ENCODE data around the gene ZNRF2.

The ZNRF2 gene

DNA sequence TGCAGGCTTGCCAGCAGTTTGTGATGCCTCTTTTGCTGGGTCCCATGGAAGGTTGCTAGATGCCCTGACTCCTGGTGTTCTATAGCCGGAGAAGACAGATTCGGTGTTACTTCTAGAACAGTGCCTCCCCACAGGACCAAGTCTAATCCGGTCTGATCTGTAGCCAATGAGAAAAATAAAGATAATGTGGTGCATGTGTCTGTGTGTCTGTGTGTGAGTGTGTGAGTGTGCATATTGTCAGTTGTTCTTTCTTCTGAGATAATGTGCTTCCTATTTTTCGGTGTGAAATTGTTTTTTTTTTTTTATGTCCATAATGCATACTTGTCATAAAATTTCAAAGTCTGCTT is 29.7 kb upstream of the ZNRF2 start:
- H3K27me3 Mint-ChIP-seq (ENCODE audit: low read depth, poor library complexity), result peaks cover 5% of the 10 kb centered on the region
- no peak overlapping the region for H3K27ac Mint-ChIP-seq

DNA sequence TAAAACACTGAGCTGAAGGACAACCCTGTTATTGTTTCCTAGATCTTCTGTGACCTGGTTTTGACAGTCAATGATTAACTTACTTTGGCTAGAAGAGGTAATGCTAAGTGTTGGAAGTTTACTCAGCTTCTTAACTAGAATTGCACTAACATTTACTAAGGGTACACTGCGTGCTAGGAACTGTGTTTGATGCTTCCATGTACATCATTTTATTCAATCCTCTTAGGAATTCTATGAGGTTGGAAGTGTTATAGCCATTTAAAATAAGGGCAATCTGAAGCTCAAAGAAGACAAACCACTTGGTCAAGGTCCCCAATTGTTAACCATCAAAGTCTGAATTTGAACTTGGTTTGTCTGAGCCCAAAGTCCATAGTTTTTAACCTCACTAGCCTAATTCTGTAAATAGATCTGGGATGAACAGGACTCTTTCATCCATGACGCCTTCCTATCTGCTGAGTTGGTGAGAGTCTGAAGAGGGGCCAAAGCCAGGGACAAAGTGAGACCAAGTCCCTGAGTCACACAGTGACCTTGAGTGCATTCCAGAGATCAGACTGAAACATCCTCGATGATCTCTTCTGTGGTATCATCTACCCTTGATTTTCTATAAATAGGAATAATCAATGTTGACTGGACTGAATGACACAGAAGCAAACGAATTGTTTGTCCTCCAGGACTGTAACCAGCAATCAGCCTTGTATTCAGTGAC is 29.2 kb upstream of the ZNRF2 start:
- no peaks in the 10 kb centered on the region for H3K4me1 Mint-ChIP-seq
- no peak overlapping the region for H3K4me3 Mint-ChIP-seq
- no peaks in the 10 kb centered on the region for H3K9me3 Mint-ChIP-seq
- DNase-seq, result no peak
- H3K36me3 Mint-ChIP-seq (ENCODE audit: low read depth), result no peaks in the 10 kb centered on the region
- H3K27ac Mint-ChIP-seq, result no peak overlapping the region
- H3K27me3 Mint-ChIP-seq (ENCODE audit: low read depth, poor library complexity), result peaks cover 7% of the 10 kb centered on the region
- TF ChIP-seq, protein P1, sequence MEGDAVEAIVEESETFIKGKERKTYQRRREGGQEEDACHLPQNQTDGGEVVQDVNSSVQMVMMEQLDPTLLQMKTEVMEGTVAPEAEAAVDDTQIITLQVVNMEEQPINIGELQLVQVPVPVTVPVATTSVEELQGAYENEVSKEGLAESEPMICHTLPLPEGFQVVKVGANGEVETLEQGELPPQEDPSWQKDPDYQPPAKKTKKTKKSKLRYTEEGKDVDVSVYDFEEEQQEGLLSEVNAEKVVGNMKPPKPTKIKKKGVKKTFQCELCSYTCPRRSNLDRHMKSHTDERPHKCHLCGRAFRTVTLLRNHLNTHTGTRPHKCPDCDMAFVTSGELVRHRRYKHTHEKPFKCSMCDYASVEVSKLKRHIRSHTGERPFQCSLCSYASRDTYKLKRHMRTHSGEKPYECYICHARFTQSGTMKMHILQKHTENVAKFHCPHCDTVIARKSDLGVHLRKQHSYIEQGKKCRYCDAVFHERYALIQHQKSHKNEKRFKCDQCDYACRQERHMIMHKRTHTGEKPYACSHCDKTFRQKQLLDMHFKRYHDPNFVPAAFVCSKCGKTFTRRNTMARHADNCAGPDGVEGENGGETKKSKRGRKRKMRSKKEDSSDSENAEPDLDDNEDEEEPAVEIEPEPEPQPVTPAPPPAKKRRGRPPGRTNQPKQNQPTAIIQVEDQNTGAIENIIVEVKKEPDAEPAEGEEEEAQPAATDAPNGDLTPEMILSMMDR (IDR thresholded peaks at IDR 0.05), result no peak

More for the DNA sequence above, 29.7 kb upstream of the ZNRF2 start:
- Mint-ChIP-seq H3K4me1 (no peaks in the 10 kb centered on the region), H3K4me3 (no peak overlapping the region), H3K9me3 (no peaks in the 10 kb centered on the region), H3K36me3 (ENCODE audit: low read depth) (no peaks in the 10 kb centered on the region)
- DNase-seq, result no peak
- TF ChIP-seq, protein P1 (IDR thresholded peaks at IDR 0.05), result no peak

DNA sequence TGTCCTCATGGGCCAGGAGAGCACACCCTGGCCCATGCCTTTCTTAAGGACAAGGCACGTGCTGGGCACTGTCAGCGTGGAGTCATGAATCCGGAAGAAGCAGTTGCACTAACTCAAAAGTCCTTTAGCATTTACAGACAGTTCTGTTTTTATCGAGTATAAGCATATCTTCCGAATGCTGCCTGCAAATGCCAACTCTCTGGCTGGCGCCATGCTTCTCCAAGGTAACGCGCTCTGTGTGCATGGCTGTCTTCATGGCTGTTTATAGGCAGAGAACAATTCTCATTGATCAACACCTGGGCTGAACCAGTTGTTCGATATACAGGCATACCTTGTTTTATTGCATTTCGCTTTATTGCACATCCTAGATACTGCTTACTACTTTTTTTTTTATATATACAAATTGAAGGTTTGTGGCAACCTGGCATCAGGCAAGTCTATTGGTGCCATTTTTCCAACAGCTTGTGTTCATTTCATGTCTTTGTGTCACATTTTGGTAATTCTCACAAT is 28.0 kb upstream of the ZNRF2 start:
- TF ChIP-seq, protein P1 (IDR thresholded peaks at IDR 0.05), result no peak
- Mint-ChIP-seq H3K4me3 (no peak overlapping the region), H3K4me1 (no peaks in the 10 kb centered on the region), H3K27ac (no peak overlapping the region), H3K9me3 (no peaks in the 10 kb centered on the region), H3K36me3 (ENCODE audit: low read depth) (no peaks in the 10 kb centered on the region), H3K27me3 (ENCODE audit: low read depth, poor library complexity) (peaks cover 7% of the 10 kb centered on the region)
- DNase-seq, result no peak

DNA sequence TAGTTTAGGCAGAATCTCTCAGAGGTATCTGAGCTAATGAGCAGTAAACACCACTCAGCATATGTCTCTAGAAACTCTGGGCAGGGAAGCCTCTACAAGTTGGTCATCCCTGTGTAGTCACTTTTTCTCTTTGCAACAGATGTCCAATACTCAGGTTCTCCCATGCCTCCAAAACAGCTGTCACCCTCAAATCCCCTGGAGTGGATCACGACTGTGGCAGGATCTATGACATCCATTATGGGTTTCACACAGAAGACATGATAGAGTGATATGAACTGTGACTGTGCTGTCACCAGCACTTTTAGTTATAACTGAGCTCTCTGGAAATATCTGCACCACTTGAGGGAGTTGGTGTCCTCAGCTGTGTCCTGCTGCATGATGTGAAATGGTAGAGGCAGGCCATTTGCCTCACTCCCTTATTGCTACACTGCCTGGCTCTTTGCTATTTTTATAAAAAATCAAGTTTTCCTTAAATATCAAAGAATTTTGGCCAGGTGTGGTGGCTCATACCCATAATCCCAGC is 24.1 kb upstream of the ZNRF2 start:
- Mint-ChIP-seq H3K27ac (no peak overlapping the region), H3K4me3 (no peak overlapping the region), H3K9me3 (no peaks in the 10 kb centered on the region), H3K4me1 (no peaks in the 10 kb centered on the region), H3K27me3 (ENCODE audit: low read depth, poor library complexity) (peaks cover 5% of the 10 kb centered on the region), H3K36me3 (ENCODE audit: low read depth) (no peaks in the 10 kb centered on the region)
- no peak for DNase-seq
- TF ChIP-seq, protein P1 (IDR thresholded peaks at IDR 0.05), result no peak

DNA sequence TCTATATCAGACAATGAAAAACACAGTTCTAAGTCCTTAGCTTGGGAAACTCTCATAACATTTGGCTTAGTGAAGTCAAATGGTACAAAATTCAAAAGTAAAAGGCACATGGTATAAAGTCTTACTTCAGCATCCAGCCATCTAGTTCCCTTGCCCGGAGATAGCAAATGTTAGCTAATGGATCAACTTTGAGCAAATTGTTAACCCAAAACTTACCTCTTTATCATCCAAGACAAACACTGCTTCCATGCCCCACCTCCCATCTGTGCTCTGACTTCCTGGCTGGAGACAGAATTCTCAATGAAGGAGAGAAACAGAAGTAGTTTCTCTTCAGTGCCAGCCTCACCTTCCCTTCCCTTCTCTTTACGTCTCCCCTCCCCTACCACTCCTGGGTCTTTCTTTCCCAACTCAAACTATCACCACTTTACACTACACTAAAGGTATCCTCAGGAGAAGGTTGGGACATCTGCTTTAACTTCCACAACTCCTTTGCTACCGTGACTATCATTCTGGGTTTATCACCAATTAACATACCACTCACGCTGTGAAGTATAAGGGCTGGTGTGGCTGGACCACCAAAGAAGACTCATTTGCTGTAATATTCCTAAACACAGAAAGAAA is 21.2 kb upstream of the ZNRF2 start:
- Mint-ChIP-seq H3K27ac (no peak overlapping the region), H3K4me1 (no peaks in the 10 kb centered on the region), H3K4me3 (no peak overlapping the region), H3K9me3 (no peaks in the 10 kb centered on the region), H3K27me3 (ENCODE audit: low read depth, poor library complexity) (peaks cover 5% of the 10 kb centered on the region), H3K36me3 (ENCODE audit: low read depth) (no peaks in the 10 kb centered on the region)
- no peak for DNase-seq
- TF ChIP-seq, protein P1 (IDR thresholded peaks at IDR 0.05), result no peak
